HFF-Myc (cell line): ENCODE measurements around the gene MET.
A peak's percentile ranks its signal among the peaks of the same experiment; 100 is the strongest.
"Not testable (repeated sequence)": the region's sequence is repeated elsewhere in the genome, so short reads cannot be mapped to it uniquely, and the experiment has no call there.

ENCODE experiments used
- DNase-seq: peaks from one replicate; pipeline ENCODE4 v3.0.0-alpha.2; 2011; ENCODE audit warnings: low read depth; ENCODE audit errors: extremely low read depth
- H3K4me3 ChIP-seq: replicated peaks from 2 replicates; pipeline ENCODE4 v1.5.1; 2011; ENCODE audit warnings: low read depth, mild to moderate bottlenecking, control low read depth, low read length
- TF ChIP-seq, protein P1 (sequence below): IDR thresholded peaks from 2 replicates; pipeline ENCODE4 v1.5.1; 2012; ENCODE audit warnings: mild to moderate bottlenecking, low read depth, low read length, control low read depth; ENCODE audit errors: missing control alignments

The MET gene

GRCh38 chr7:116647861-116648260 is 24.1 kb upstream of the MET start:
- TF ChIP-seq, protein P1, sequence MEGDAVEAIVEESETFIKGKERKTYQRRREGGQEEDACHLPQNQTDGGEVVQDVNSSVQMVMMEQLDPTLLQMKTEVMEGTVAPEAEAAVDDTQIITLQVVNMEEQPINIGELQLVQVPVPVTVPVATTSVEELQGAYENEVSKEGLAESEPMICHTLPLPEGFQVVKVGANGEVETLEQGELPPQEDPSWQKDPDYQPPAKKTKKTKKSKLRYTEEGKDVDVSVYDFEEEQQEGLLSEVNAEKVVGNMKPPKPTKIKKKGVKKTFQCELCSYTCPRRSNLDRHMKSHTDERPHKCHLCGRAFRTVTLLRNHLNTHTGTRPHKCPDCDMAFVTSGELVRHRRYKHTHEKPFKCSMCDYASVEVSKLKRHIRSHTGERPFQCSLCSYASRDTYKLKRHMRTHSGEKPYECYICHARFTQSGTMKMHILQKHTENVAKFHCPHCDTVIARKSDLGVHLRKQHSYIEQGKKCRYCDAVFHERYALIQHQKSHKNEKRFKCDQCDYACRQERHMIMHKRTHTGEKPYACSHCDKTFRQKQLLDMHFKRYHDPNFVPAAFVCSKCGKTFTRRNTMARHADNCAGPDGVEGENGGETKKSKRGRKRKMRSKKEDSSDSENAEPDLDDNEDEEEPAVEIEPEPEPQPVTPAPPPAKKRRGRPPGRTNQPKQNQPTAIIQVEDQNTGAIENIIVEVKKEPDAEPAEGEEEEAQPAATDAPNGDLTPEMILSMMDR = no peak
- H3K4me3 ChIP-seq = no peak overlapping the region
- no peak for DNase-seq

DNA sequence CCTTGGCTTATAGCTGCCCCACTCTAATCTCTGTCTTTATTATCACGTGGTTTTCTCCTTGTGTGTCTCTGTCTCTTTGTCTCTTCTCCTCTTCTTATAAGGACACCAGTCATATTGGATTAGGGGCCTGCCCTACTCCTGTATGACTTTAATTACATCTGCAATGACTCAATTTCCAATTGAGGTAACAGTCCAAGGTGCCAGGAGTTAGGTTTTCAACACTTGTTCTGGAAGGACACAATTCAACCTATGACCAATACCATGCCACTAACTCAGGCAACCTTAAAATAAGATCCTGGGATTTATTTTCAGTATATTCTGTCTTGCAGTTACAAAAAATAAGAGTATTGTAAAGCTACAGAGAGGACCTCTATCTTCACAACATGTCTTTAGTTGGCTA is 21.6 kb upstream of the MET start:
- no peak for DNase-seq
- TF ChIP-seq, protein P1 = no peak
- H3K4me3 ChIP-seq = no peak overlapping the region

DNA sequence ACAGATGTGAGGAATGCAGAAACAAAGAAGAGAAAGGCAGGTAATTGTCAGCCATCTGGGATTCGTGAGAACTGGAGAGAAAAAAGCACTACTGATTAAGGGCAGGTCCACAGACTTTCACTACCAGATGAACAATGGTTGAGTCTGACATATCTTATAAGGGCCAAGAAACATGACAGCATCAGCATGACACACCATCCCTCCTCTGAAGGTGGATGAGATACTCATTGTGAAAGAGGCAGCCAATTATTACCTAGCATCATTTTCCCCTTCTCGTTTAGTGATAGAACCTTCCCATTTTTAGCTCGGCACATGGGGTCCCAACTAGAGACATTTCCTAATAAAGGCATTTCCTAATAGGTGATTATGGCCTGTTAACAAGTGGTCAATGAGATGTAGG is 19.2 kb upstream of the MET start:
- no peak for DNase-seq
- TF ChIP-seq, protein P1 = no peak
- no peak overlapping the region for H3K4me3 ChIP-seq

GRCh38 chr7:116653204-116653603 is 18.8 kb upstream of the MET start:
- no peak overlapping the region for H3K4me3 ChIP-seq
- DNase-seq = peak; percentile 17
- TF ChIP-seq, protein P1 = no peak

DNA sequence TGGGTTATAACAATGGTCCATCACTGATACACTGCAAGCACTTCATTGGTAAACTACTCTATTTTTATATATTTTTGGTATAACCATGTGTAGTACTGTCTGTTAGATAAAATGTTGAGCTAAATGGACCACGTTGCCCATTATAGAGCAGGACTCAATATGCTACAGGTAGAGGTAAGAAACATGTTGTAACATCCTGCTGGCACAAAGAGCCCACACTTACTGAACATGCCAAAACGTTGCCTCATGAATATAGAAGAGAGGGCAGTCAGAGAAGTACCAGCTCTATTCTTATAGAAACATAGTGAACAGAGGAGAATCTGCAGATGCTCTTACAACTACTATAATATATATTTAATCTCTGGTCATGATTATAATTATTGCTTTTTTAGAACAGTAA is 18.4 kb upstream of the MET start:
- TF ChIP-seq, protein P1 = no peak
- no peak for DNase-seq
- no peak overlapping the region for H3K4me3 ChIP-seq

DNA sequence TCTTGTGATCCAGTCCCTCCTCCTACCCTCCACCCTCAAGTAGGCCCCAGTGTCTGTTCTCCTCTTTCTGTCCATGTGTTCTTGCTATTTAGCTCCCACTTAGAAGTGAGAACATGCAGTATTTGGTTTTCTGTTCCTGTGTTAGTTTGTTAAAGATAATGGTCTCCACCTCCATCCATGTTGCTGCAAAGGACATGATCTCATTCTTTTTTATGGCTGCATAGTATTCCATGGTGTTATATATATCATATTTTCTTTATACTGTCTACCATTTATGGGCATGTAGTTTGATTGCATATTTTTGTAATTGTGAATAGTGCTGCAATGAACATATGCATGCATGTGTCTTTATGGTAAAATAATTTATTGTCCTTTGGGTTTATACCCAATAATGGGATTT is 12.7 kb upstream of the MET start:
- DNase-seq, H3K4me3 ChIP-seq: not testable (repeated sequence)

DNA sequence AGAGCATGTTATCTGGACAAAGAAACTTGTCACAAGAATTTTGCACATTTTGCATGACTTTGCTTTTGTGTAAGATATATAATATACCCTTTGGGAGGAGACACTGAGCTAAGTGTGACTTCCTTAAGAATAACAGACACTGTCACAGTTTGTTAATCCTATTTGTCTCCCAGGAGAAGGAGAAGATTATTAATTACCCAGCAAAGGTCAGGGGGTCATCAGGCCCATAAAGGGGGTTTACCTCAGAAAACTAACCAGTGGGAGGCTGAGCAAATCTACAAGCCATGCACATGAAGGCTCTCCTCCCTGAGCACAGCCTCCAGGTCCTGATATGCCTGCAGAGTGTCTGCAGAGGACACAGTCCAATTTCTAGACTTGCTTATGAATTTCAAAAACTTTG is 10.1 kb upstream of the MET start:
- TF ChIP-seq, protein P1 = no peak
- no peak for DNase-seq
- no peak overlapping the region for H3K4me3 ChIP-seq
